Thyroid gland (tissue), 4 donors: ENCODE data around the gene NCOA3. TPM values are rescaled to one million over a fixed set of nuclear protein-coding genes. Genes with fewer than 3 reads are reported as not detected.
"Not testable (repeated sequence)": the region's sequence is repeated elsewhere in the genome, so short reads cannot be mapped to it uniquely, and the experiment has no call there.

Experiments used
- DNase-seq, 2 donors: peaks; one replicate each; pipeline ENCODE4 v3.0.0-alpha.2; 2019
- H3K27ac ChIP-seq, 3 donors: fragments of 200-600 bp; sonication (generic); 1 replicate in 2 of 3; 2 replicates in 1 of 3; pipeline ENCODE4 v1.5.1; 2016 to 2019; ENCODE audit warnings: mild to moderate bottlenecking in 1 of 3, moderate library complexity in 1 of 3
- H3K27me3 ChIP-seq: fragments of 200-600 bp; sonication (generic); one replicate; pipeline ENCODE4 v1.5.1; 2019
- H3K36me3 ChIP-seq, 2 donors: fragments of 200-600 bp; sonication (generic); one replicate each; pipeline ENCODE4 v1.5.1; 2016 to 2019
- H3K4me1 ChIP-seq, 2 donors: fragments of 200-600 bp; sonication (generic); one replicate each; pipeline ENCODE4 v1.5.1; 2017 to 2019
- H3K4me3 ChIP-seq, 3 donors: fragments of 200-600 bp; sonication (generic); replicated peaks in 1 of 3; 1 replicate in 2 of 3; 2 replicates in 1 of 3; pipeline ENCODE4 v1.5.1; 2016; ENCODE audit warnings: mild to moderate bottlenecking in 1 of 3
- H3K9me3 ChIP-seq: fragments of 200-600 bp; sonication (generic); one replicate; pipeline ENCODE4 v1.5.1; 2017
- CTCF ChIP-seq, 6 experiments: fragments of 200-600 bp in 3 of 6; fragments of 450-650 bp in 3 of 6; sonication (generic) in 3 of 6; IDR thresholded peaks; one replicate each; pipeline ENCODE4 v1.5.1; 2016 to 2019; ENCODE audit warnings: antibody characterized with exemption in 6 of 6, mild to moderate bottlenecking in 2 of 6, inconsistent platforms in 1 of 6, moderate library complexity in 1 of 6
- POLR2A ChIP-seq, 2 donors: fragments of 450-650 bp; IDR thresholded peaks; one replicate each; pipeline ENCODE4 v1.6.1; 2017; ENCODE audit warnings: antibody characterized with exemption in 2 of 2, mild to moderate bottlenecking in 2 of 2, moderate library complexity in 1 of 2
- WGBS, 2 donors: methylation state at CpG; one replicate each; pipeline ENCODE4 v1.1.5; 2017; 5-methylcytosine and 5-hydroxymethylcytosine counted together
- intact Hi-C: fragments of 100-400 bp; cut with DNase I; formaldehyde crosslinking; loops from one replicate; pipeline ENCODE4 v1.15.1; 2023
- total RNA-seq, 4 donors: library from RNA; depleted of rRNA; stranded (reverse); fragments of >200 nt; gene quantifications; one replicate each; pipeline ENCODE4 v1.2.3, GENCODE V29; 2016

The NCOA3 gene
- total RNA-seq, 4 donors from 2014 or later: 28.7 to 45.2 (median 36.8) TPM

GRCh38 chr20:47498606-47499005 lies 3.1 kb upstream of the NCOA3 start:
- Histone ChIP-seq H3K4me3 (no peak overlapping the region), H3K27me3 (no peaks in the 10 kb centered on the region), H3K27ac (no peak overlapping the region), H3K36me3 (no peaks in the 10 kb centered on the region), H3K4me1 (peaks cover 14 to 19% of the 10 kb centered on the region in 2 donors), H3K9me3 (no peaks in the 10 kb centered on the region)
- intact Hi-C loops: no loop called here
- WGBS, 2 donors: 91 to 95% methylated on average over 6 of the region's 6 CpGs
- TF ChIP-seq CTCF (IDR thresholded peaks at IDR 0.05): no peak
- no peak for TF ChIP-seq POLR2A (IDR thresholded peaks at IDR 0.05)
- DNase-seq: no peak

- H3K4me1 ChIP-seq: peaks cover 14 to 17% of the 10 kb centered on the region in 2 donors
- no peak for DNase-seq
- H3K27me3 ChIP-seq: no peaks in the 10 kb centered on the region
- H3K27ac ChIP-seq: no peak overlapping the region
- WGBS, 2 donors: 93 to 95% methylated on average over 5 of the region's 5 CpGs
- no peaks in the 10 kb centered on the region for H3K36me3 ChIP-seq
- no peak overlapping the region for H3K4me3 ChIP-seq
- intact Hi-C loops: no loop called here
- TF ChIP-seq CTCF (IDR thresholded peaks at IDR 0.05) (no peak), POLR2A (IDR thresholded peaks at IDR 0.05) (no peak)
- no peaks in the 10 kb centered on the region for H3K9me3 ChIP-seq
These were observed 2.6 kb upstream of the NCOA3 start for GRCh38 chr20:47499053-47499452.

- H3K27me3 ChIP-seq, H3K4me3 ChIP-seq, H3K27ac ChIP-seq, H3K36me3 ChIP-seq, intact Hi-C loops, H3K9me3 ChIP-seq, DNase-seq: not testable (repeated sequence)
- peaks cover 13 to 16% of the 10 kb centered on the region in 2 donors for H3K4me1 ChIP-seq
- 96 to 98% methylated on average over 9 of the region's 9 CpGs for WGBS, 2 donors
These were observed 1.6 kb upstream of the NCOA3 start for GRCh38 chr20:47500082-47500481.

- TF ChIP-seq CTCF (IDR thresholded peaks at IDR 0.05) (no peak), POLR2A (IDR thresholded peaks at IDR 0.05) (no peak)
- no peaks in the 10 kb centered on the region for H3K36me3 ChIP-seq
- intact Hi-C loops: no loop called here
- no peak for DNase-seq
- H3K27ac ChIP-seq: peak overlapping the region in 2 of 3 donors; percentile 95 to 97
- peaks cover 13 to 16% of the 10 kb centered on the region in 2 donors for H3K4me1 ChIP-seq
- no peaks in the 10 kb centered on the region for H3K27me3 ChIP-seq
- H3K4me3 ChIP-seq: no peak overlapping the region
- no peaks in the 10 kb centered on the region for H3K9me3 ChIP-seq
- 59 to 65% methylated on average over 4 of the region's 4 CpGs for WGBS, 2 donors
These were observed 1.1 kb upstream of the NCOA3 start for GRCh38 chr20:47500554-47500953.

GRCh38 chr20:47501116-47501481 lies 588 bp upstream of the NCOA3 start:
- no peak for TF ChIP-seq CTCF (IDR thresholded peaks at IDR 0.05)
- no peak for TF ChIP-seq POLR2A (IDR thresholded peaks at IDR 0.05)
- DNase-seq: no peak
- Histone ChIP-seq H3K4me3 (peak overlapping the region in 2 of 3 donors; percentile 94 to 97), H3K27me3 (no peaks in the 10 kb centered on the region), H3K36me3 (no peaks in the 10 kb centered on the region), H3K27ac (peak overlapping the region; percentile 94 to 97 (median 95)), H3K9me3 (no peaks in the 10 kb centered on the region), H3K4me1 (peaks cover 13 to 16% of the 10 kb centered on the region in 2 donors)
- intact Hi-C loops: no loop called here
- WGBS, 2 donors: 26 to 27% methylated on average over 5 of the region's 5 CpGs
